NB4 (cell line): Measurements from ENCODE around the gene DOCK4.

Experiments
- DNase-seq: peaks from one replicate; pipeline ENCODE4 v3.0.0; 2010; ENCODE audit warnings: low read depth
- H3K4me3 ChIP-seq: one replicate; pipeline ENCODE4 v1.5.1; 2011; ENCODE audit warnings: mild to moderate bottlenecking, low read depth, low read length, moderate library complexity
- MYC ChIP-seq: IDR thresholded peaks from 2 replicates; pipeline ENCODE4 v1.6.1; 2011; ENCODE audit warnings: low read depth, low read length
- POLR2A ChIP-seq: IDR thresholded peaks from 2 replicates; pipeline ENCODE4 v1.6.1; 2011; ENCODE audit warnings: mild to moderate bottlenecking; ENCODE audit not compliant: insufficient read length; ENCODE audit errors: extremely low read depth
- TF ChIP-seq, protein P1 (sequence below): IDR thresholded peaks from 2 replicates; pipeline ENCODE4 v1.6.1; 2011; ENCODE audit warnings: low read depth, low read length
- TF ChIP-seq, protein P2 (sequence below): IDR thresholded peaks from one replicate; pipeline ENCODE4 v1.5.1; 2012; ENCODE audit warnings: low read depth, low read length

Gene DOCK4

DNA sequence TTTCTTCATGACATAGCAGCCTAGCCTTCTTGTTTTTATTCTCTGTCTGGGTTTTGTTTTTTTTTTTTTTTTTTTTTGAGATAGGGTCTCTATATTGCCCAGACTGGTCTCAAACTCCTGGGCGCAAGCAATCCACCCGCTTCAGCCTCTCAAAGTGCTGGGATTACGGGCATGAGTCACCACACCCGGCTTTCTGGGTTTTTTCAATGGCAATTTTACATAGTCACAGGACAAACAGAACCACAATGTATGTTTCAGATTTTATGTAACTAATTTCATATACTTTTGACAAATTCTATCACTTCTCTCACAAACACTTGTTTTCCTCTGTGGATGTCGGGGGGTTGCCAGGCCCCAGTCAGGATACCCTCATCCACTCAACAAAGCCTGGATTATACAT, 16.5 kb downstream of the DOCK4 start:
- no peak overlapping the region for H3K4me3 ChIP-seq

DNA sequence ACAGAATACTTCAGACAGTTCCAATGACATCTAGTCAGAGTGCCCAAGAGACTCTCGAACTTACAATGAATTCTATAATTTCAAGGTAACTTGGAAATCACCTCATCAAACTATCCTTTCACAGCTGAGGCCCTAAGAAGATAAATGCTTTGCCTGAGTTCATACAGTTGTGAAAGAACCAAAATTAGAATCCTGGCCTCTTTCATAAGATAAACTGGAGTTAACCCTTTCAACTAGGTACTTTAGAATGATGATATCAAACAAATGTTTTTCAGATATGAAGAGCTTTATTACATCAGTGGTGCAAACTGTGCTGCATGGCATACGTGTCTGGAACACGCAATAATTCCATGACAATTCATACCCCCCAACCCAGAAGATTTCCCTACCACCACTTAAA, 17.9 kb downstream of the DOCK4 start:
- H3K4me3 ChIP-seq: no peak overlapping the region
- no peak for DNase-seq
- TF ChIP-seq POLR2A (no peak), MYC (no peak)
- TF ChIP-seq, protein P1, sequence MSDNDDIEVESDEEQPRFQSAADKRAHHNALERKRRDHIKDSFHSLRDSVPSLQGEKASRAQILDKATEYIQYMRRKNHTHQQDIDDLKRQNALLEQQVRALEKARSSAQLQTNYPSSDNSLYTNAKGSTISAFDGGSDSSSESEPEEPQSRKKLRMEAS: no peak
- TF ChIP-seq, protein P2, sequence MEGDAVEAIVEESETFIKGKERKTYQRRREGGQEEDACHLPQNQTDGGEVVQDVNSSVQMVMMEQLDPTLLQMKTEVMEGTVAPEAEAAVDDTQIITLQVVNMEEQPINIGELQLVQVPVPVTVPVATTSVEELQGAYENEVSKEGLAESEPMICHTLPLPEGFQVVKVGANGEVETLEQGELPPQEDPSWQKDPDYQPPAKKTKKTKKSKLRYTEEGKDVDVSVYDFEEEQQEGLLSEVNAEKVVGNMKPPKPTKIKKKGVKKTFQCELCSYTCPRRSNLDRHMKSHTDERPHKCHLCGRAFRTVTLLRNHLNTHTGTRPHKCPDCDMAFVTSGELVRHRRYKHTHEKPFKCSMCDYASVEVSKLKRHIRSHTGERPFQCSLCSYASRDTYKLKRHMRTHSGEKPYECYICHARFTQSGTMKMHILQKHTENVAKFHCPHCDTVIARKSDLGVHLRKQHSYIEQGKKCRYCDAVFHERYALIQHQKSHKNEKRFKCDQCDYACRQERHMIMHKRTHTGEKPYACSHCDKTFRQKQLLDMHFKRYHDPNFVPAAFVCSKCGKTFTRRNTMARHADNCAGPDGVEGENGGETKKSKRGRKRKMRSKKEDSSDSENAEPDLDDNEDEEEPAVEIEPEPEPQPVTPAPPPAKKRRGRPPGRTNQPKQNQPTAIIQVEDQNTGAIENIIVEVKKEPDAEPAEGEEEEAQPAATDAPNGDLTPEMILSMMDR: no peak

More for the DNA sequence above, 16.5 kb downstream of the DOCK4 start:
- DNase-seq: no peak
- TF ChIP-seq POLR2A: no peak
- TF ChIP-seq, protein P1: no peak

DNA sequence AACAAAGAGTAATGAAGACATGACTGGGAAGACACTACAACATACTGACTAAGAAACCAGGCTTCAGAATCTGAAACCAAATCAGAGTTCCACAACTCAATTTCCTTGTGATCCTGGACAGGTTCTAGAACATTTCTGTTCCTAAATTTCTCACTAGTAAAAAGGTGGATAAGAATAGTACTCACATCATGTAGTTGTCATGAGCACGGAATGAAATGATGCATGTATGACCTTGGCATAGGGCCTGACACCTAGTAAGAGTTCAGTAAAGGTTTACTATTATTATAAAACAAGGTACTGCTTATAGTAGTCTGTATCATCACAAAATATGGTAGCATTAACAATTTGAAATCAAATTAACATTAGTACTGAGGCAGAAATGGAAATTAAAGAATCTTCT, 19.9 kb downstream of the DOCK4 start:
- TF ChIP-seq POLR2A (no peak), MYC (no peak)
- TF ChIP-seq, protein P1: no peak
- TF ChIP-seq, protein P2: no peak
- H3K4me3 ChIP-seq: no peak overlapping the region
- no peak for DNase-seq

DNA sequence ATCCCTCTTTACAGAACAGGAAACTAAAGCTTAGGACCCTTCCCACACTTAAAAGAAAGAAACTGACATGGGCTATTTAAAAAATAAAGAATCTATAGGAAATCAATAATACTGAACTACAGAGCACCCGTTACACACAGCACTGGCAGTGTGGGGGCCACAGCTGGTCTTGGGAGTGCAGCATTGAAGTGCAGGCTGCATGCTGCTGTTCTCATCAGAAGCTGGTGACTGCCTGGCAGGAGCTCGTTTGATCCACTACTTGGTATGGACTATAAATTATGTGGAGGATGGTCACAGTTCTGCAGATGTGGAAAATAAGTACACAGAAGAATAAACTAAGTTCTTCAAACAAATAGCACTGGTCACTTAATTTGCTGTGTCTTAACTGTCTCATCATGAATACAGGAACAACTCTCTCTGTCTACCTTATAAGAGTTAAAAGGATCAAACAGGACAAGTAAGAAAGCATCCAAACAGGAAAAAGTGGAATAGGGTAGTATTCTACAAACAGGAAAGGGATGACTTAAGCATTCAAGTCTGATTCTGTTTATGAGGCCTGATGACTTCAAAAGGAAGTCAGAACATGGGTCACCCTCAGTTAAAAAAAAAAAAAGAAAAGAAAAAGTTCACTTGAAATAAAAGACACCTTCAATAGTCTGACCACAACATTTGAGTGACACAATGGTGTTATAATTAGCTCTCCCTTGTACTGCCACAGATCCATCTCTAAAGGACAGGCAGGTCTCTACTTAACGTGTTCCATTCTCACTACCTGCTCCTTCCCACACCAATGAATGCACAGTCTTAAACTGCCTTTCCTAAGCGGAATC, 21.0 kb downstream of the DOCK4 start:
- no peak overlapping the region for H3K4me3 ChIP-seq
- TF ChIP-seq, protein P2: no peak
- TF ChIP-seq POLR2A: no peak
- TF ChIP-seq MYC: no peak
- TF ChIP-seq, protein P1: no peak
- DNase-seq: no peak

DNA sequence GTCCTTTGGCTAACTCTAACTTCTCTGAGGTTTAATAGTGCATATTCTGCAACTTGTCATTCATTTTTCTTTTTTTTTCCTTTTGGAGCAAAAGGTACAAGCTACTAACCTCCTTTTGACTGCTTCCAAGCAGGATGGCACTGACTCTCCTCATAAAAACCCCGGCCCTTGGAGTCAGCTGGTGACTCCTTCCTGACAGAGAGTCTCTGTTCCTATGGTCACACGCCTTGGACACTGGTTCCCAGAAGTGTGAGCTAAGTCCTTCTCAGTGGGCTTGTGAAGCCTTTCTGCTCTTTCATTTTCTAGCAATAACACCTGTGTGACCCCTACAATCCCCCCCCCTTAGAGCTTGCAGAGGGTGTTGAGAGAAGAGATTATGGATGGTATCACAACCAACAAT, 21.7 kb downstream of the DOCK4 start:
- H3K4me3 ChIP-seq: no peak overlapping the region
- no peak for DNase-seq
- TF ChIP-seq, protein P1: no peak
- TF ChIP-seq MYC (no peak), POLR2A (no peak)

DNA sequence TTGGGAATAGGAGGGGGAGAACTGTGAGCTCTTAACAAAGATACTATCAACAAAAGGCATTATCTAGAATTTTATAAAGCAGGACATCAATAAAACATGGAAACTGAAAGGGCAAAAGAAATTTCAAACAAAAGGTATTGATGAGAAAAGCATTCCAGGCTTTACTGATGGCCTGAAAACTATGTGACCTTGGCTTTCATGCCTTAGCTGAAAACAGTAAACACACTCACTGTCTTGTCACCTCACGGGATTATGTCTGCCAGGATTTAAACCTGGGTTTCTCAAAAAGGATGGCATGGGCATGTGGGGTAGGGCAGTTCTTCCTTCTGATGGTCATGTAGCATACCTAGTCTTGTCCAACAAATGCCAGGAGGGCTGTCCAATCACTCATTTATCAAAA, 22.9 kb downstream of the DOCK4 start:
- no peak overlapping the region for H3K4me3 ChIP-seq
- no peak for DNase-seq
- no peak for TF ChIP-seq POLR2A
- no peak for TF ChIP-seq MYC
- TF ChIP-seq, protein P2: no peak
- TF ChIP-seq, protein P1: no peak
